Activated CD4-positive, alpha-beta memory T cell treated with anti-CD3 and anti-CD28 coated beads, Interleukin-2, amount 10 ng/mL, durations not matched to agents 7 days and 5 days (primary cell): ENCODE results near the gene PRIM2. TPM values are rescaled to one million over a fixed set of nuclear protein-coding genes. Genes with fewer than 3 reads are reported as not detected.
"Not testable (repeated sequence)": the region's sequence is repeated elsewhere in the genome, so short reads cannot be mapped to it uniquely, and the experiment has no call there.

Source experiments
- CTCF ChIA-PET: fragments of 350-600 bp; sonication (Branson Sonifier 250); formaldehyde crosslinking; loops from one replicate; lab custom pipeline; 2021; ENCODE audit warnings: antibody characterized with exemption, inconsistent platforms; lab: Charles Lee
- POLR2A ChIA-PET: fragments of 350-600 bp; sonication (Branson Sonifier 250); formaldehyde crosslinking; loops from one replicate; lab custom pipeline; 2021; ENCODE audit warnings: antibody characterized with exemption; lab: Charles Lee
- DNase-seq: peaks from one replicate; pipeline ENCODE4 v3.0.0-alpha.2; 2020
- H3K27ac Mint-ChIP-seq: one replicate; pipeline ENCODE4 v1.8.0; 2021; ENCODE audit warnings: mild to moderate bottlenecking, mixed read lengths
- H3K27me3 Mint-ChIP-seq: one replicate; pipeline ENCODE4 v1.8.0; 2021; ENCODE audit warnings: mixed read lengths
- H3K36me3 Mint-ChIP-seq: one replicate; pipeline ENCODE4 v1.8.0; 2021; ENCODE audit warnings: low read depth, mixed read lengths
- H3K4me1 Mint-ChIP-seq: one replicate; pipeline ENCODE4 v1.8.0; 2021; ENCODE audit warnings: mixed read lengths
- H3K4me3 Mint-ChIP-seq: one replicate; pipeline ENCODE4 v1.8.0; 2021; ENCODE audit warnings: mild to moderate bottlenecking, mixed read lengths
- H3K9me3 Mint-ChIP-seq: one replicate; pipeline ENCODE4 v1.8.0; 2021; ENCODE audit warnings: mixed read lengths
- total RNA-seq, 2 experiments: library from RNA; stranded (reverse); gene quantifications; one replicate each; pipeline ENCODE4 v1.2.3, GENCODE V29; 2021

Gene PRIM2
- total RNA-seq, 2 experiments from 2014 or later = 32.3 to 34.0 TPM

DNA sequence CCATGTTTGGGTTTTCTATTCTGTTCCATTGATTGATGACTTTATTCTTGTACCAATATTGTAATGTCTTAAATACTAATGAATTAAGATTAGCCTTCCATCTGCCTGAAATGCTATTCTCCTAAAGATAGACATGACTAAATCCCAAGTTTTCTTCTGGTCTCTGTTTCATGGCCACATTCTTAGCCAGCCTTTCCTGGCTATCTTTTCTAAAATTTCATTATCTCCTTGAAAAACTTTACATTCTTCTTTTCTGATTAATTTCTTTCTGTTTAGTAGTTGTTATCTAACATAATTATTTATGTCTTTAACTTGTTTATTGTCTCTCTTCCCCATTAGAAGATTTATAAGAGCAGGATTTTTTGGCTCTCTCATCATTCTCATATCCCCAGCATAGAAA, 4.4 kb upstream of the PRIM2 start:
- H3K27ac Mint-ChIP-seq = no peak overlapping the region
- POLR2A ChIA-PET = no interaction called here
- no peak for DNase-seq
- H3K9me3 Mint-ChIP-seq = no peaks in the 10 kb centered on the region
- H3K4me3 Mint-ChIP-seq = no peak overlapping the region
- peaks cover 7% of the 10 kb centered on the region for H3K4me1 Mint-ChIP-seq
- CTCF ChIA-PET = interaction anchor here (0.7 to 4.7 kb wide), 3 partner anchors 9 to 409 kb away, joined by 3 to 134 read pairs (median 4); no protein-coding TSS in a partner anchor
- peaks cover 3% of the 10 kb centered on the region for H3K36me3 Mint-ChIP-seq
- peaks cover 3% of the 10 kb centered on the region for H3K27me3 Mint-ChIP-seq

DNA sequence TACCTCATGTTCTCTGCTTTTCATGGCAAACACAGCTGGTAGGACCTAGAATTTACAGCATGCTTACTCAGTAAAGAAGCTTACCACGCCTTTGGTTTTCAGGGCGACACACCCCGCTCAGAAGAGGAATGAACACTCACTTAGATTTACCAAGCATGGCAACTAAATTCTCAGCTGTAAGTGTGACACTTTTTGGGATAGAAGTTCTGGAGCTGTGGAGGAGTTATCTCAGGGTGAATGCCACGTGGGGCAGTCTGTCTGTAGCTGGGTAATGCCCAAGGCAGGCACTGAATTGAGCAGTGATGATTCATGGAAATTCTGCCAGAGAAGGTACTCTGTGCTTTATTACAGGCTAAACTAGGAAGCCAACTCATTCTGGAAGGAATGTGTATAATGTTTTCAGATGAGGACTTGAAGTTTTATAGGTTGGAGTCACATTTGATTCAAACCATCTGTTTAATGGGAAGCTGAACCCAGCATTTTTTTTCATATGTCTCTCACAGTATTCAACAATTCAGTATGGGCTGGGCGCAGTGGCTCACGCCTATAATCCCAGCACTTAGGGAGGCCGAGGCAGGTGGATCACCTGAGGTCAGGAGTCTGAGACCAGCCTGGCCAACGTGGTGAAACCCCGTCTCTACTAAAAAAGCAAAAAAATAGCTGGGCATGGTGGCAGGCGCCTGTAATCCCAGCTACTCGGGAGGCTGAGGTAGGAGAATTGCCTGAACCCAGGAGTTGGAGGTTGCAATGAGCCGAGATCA, 3.5 kb upstream of the PRIM2 start:
- no peak overlapping the region for H3K4me3 Mint-ChIP-seq
- peaks cover 15% of the 10 kb centered on the region for H3K4me1 Mint-ChIP-seq
- no peaks in the 10 kb centered on the region for H3K9me3 Mint-ChIP-seq
- H3K27ac Mint-ChIP-seq = no peak overlapping the region
- POLR2A ChIA-PET = interaction anchor here (0.8 kb wide), 1 partner anchor 268 kb away, joined by 3 read pairs; no protein-coding TSS in a partner anchor
- CTCF ChIA-PET = interaction anchor here (0.7 to 4.7 kb wide), 8 partner anchors 8 to 410 kb away, joined by 3 to 134 read pairs (median 3); partner anchors contain the start of gene BEND6
- DNase-seq = no peak
- H3K36me3 Mint-ChIP-seq = peaks cover 7% of the 10 kb centered on the region
- H3K27me3 Mint-ChIP-seq = peaks cover 3% of the 10 kb centered on the region

DNA sequence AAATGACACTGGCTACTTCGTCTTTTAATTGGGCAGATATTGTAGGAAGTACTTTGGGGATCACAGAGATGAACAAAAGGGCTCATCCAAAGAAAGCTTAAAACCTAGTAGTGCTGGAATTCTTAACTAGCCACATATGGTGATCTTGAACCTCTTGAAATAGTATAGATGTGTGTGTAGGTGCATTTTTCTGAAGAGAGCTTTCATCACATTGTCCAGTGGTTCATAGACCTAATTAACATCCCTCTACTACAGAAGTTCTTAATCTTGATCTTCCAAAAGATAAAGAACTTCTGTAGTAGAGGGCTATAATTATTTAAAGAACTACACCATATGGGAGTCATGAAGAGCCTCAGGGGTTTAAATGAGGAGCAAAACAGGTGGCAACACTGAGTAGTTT, 2.3 kb upstream of the PRIM2 start:
- H3K4me1 Mint-ChIP-seq = peaks cover 27% of the 10 kb centered on the region
- peaks cover 3% of the 10 kb centered on the region for H3K27me3 Mint-ChIP-seq
- CTCF ChIA-PET = interaction anchor here (0.7 to 4.7 kb wide), 3 partner anchors 10 to 411 kb away, joined by 3 to 134 read pairs (median 4); no protein-coding TSS in a partner anchor
- H3K36me3 Mint-ChIP-seq = peaks cover 19% of the 10 kb centered on the region
- H3K4me3 Mint-ChIP-seq = no peak overlapping the region
- H3K9me3 Mint-ChIP-seq = no peaks in the 10 kb centered on the region
- POLR2A ChIA-PET = no interaction called here
- no peak for DNase-seq
- H3K27ac Mint-ChIP-seq = no peak overlapping the region

DNA sequence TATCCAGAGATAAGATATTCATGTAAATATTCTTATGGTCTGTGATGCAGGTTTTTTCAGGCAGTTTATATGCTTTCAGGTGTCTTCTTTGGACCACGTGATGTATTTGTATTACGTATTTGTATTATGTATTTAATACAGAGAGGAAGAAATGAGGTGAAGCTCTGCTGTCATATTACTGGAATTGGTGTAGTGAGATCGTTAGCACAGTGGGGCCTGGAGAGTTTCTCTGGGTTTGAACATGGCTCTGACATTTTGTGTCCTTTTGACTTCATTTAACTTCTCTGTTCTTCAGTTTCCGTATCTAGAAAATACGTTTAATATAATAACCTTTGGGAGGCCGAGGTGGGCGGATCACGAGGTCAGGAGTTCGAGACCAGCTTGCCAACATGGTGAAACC, 1.6 kb upstream of the PRIM2 start:
- H3K27me3 Mint-ChIP-seq = peaks cover 3% of the 10 kb centered on the region
- H3K27ac Mint-ChIP-seq = no peak overlapping the region
- H3K9me3 Mint-ChIP-seq = no peaks in the 10 kb centered on the region
- H3K36me3 Mint-ChIP-seq = peaks cover 26% of the 10 kb centered on the region
- DNase-seq = no peak
- ChIA-PET CTCF (interaction anchor here (0.6 to 4.7 kb wide), 14 partner anchors 10 to 606 kb away, joined by 3 to 134 read pairs (median 4); partner anchors contain the start of genes BAG2 and RAB23), POLR2A (interaction anchor here (1.0 to 2.1 kb wide), 4 partner anchors 94 to 423 kb away, joined by 3 to 12 read pairs (median 7); partner anchors contain the start of gene RAB23)
- peaks cover 34% of the 10 kb centered on the region for H3K4me1 Mint-ChIP-seq
- no peak overlapping the region for H3K4me3 Mint-ChIP-seq

DNA sequence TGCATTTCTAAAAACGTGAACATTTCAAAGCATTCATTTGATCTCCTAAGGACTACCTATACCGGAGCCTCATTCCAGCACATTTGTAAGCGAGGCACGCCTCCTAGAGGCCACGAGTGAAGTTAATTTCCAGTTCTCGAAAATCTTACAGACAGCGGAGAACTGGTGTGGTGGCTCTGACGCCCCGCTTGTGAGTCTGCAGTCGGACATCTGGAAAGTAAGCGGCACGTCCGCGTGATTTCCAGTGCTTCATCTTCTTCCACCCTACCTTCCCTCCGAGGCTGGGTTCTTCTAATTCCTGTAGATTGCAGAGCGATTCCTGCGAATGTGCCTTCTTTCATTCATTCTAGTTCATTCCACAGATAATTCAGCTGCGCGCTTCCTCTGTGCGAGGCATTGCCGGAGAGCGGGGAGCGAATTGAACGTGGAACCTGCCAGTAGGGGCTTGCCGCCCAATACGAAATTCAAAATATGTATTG, 810 bp upstream of the PRIM2 start:
- peak; percentile 86 for DNase-seq
- Mint-ChIP-seq H3K4me1 (peaks cover 40% of the 10 kb centered on the region), H3K4me3 (peak overlapping the region; percentile 97), H3K27ac (peak overlapping the region; percentile 91), H3K36me3 (peaks cover 33% of the 10 kb centered on the region), H3K9me3 (no peaks in the 10 kb centered on the region), H3K27me3 (peaks cover 3% of the 10 kb centered on the region)
- POLR2A ChIA-PET = interaction anchor here (1.0 to 2.1 kb wide), 8 partner anchors 95 to 424 kb away, joined by 3 to 12 read pairs (median 5); partner anchors contain the start of genes BAG2 and RAB23
- CTCF ChIA-PET = interaction anchor here (0.6 to 4.7 kb wide), 24 partner anchors 9 to 607 kb away, joined by 3 to 134 read pairs (median 4); partner anchors contain the start of genes BAG2, BEND6, KIAA1586 and RAB23

DNA sequence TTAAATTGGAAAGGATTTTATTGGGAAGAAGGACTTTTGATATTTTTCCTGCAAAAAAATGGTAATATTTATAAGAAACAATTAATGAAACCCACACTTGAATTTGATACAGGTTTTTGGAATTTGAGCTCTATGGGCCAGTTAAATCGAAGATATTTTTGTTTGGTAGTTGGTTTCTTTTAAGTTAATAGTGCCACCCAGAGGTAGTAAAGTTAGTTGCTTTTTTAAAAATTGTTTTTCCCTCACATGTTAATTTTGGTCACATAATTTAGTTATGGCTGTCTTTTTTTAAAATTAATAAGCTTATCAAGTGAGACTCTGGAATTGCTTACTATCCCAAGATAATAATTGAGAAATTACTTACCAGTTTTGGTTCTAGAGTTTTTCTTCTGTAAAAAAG, 7.1 kb downstream of the PRIM2 start:
- Mint-ChIP-seq H3K36me3 (peaks cover 86% of the 10 kb centered on the region), H3K27ac (no peak overlapping the region), H3K9me3 (peaks cover 13% of the 10 kb centered on the region), H3K27me3 (no peaks in the 10 kb centered on the region), H3K4me3 (no peak overlapping the region), H3K4me1 (peaks cover 27% of the 10 kb centered on the region)
- ChIA-PET POLR2A (no interaction called here), CTCF (interaction anchor here (0.8 to 1.7 kb wide), 2 partner anchors 420 to 434 kb away, joined by 4 to 6 read pairs; no protein-coding TSS in a partner anchor)
- no peak for DNase-seq

DNA sequence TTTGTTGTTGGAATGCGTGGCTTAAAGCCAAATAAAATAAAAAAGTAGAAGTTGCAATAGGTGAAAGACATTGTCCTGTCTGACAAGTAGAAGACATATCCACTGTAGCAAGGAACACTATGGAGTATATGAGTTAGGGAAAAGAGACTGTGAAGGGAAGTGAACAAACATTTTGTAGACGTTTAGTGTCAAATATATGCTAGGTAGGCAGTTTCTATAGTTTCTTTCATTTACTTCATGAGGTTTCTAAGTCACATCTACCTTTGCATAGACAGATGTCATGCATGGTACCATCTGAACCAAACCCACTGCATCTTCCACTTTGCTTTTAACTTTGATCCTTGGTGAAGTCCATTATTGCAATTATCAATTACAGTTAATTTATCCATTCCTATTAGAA, 9.9 kb downstream of the PRIM2 start:
- CTCF ChIA-PET = no interaction called here
- Mint-ChIP-seq H3K27me3 (no peaks in the 10 kb centered on the region), H3K27ac (no peak overlapping the region), H3K36me3 (peaks cover 86% of the 10 kb centered on the region), H3K4me3 (no peak overlapping the region), H3K4me1 (peaks cover 5% of the 10 kb centered on the region), H3K9me3 (peaks cover 21% of the 10 kb centered on the region)
- POLR2A ChIA-PET = no interaction called here
- DNase-seq = no peak

DNA sequence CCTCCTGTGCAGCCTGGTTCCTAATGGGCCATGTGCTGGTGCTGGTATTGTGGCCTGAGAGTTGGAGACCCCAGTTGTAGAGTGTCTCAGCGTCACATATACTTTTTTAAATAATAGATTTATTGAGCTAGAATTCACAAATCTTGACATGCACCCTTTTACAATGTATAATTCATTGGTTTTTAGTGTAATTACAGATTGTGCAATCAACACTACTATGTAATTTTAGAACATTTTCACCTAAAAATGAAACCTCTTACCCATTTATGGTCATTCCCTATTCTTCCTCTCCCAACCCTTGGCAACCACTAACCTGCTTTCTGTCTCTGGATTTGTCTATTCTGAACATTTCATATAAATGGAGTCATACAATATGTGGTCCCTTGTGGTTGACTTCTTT, 10.6 kb downstream of the PRIM2 start:
- Mint-ChIP-seq H3K27me3 (no peaks in the 10 kb centered on the region), H3K4me1 (no peaks in the 10 kb centered on the region), H3K4me3 (no peak overlapping the region), H3K27ac (no peak overlapping the region), H3K36me3 (peaks cover 86% of the 10 kb centered on the region), H3K9me3 (peaks cover 26% of the 10 kb centered on the region)
- no peak for DNase-seq
- ChIA-PET CTCF (no interaction called here), POLR2A (no interaction called here)

DNA sequence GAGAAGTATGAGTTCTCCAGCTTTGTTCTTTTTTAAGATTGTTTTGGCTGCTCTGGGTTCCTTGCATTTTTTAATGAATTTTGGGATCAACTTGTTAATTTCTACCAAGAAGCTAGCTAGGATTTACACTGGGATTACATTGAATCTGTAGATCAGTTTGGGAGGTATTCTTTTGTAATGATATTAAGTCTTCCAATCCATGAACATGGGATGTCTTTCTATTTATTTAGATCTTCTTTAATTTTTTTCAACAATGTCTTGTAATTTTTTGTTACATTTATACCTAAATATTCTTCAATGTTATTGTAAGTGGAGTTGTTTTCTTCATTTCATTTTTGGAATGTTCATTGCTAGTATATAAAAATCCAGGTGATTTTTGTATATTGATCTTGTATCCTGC, 12.5 kb downstream of the PRIM2 start:
- POLR2A ChIA-PET = no interaction called here
- Mint-ChIP-seq H3K27ac (no peak overlapping the region), H3K9me3 (peaks cover 37% of the 10 kb centered on the region), H3K36me3 (peaks cover 90% of the 10 kb centered on the region), H3K4me3 (no peak overlapping the region), H3K27me3 (no peaks in the 10 kb centered on the region), H3K4me1 (peaks cover 4% of the 10 kb centered on the region)
- no peak for DNase-seq
- CTCF ChIA-PET = no interaction called here

DNA sequence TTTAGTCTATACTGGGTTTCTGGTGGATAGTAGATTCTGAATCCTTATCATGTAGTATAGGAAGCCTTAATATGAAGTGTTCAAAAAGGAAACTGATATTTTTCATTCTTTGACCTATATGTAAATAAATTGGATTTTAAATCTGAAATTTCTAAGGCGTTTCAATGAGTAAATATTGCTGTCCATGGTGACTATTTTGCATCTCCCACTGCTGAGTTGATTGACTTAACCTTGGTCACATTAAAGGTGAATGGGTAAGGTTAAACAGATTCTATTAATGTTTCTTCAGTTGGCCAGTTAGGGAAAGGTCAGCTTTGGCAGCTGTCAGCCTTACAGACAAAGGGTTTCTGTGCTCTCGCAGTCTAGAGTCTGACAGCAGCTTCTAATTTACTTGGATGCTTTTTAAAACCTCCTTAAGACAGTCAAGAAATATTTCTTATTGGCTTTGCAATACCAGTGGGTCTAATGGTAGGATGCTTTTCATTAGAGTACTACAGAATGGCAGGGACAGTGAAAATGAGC, 24.8 kb downstream of the PRIM2 start:
- Mint-ChIP-seq H3K4me1 (no peaks in the 10 kb centered on the region), H3K4me3 (no peak overlapping the region), H3K9me3 (peaks cover 4% of the 10 kb centered on the region), H3K27ac (no peak overlapping the region), H3K27me3 (no peaks in the 10 kb centered on the region), H3K36me3 (peaks cover 30% of the 10 kb centered on the region)
- DNase-seq = no peak
- POLR2A ChIA-PET = no interaction called here
- CTCF ChIA-PET = no interaction called here

DNA sequence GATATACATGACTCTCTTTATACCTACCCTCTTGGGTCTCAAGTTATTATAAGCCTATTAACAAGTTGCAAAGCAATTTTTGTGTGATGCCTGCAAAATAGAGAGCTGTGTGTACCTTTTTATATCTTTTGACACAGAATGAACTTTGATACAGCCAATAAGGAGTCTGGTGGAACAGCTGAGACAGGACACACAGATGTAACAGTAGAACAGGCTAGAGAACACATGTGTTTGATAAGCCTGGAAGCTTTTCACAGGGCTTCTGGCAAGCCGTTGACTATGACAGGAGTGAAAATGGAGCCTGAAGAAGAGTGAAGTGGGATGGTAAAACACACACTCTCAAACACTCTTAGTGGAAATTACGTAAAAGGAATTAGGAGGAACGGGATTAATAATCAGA, 25.9 kb downstream of the PRIM2 start:
- H3K4me3 Mint-ChIP-seq, H3K27ac Mint-ChIP-seq, POLR2A ChIA-PET, CTCF ChIA-PET, H3K27me3 Mint-ChIP-seq, H3K9me3 Mint-ChIP-seq, DNase-seq, H3K4me1 Mint-ChIP-seq: not testable (repeated sequence)
- peaks cover 30% of the 10 kb centered on the region for H3K36me3 Mint-ChIP-seq

DNA sequence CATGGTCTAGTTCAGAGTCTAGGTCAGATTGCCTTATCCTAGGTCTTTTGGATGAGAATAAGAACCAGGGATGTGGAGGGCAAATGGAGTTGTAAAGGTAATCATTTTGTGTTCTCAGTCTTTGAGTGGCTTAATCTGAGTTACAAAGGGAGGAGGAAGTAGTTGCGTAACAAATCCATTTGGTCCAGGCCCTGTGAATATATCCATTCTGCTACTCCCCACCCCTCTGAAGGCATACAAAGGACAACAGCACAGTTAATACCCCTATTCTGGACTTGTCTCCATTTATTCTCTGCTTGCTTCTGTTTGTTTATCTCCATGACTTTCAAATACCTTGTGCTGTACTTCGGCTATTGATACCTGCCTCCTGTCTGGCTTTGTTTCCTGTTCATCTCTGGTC, 29.3 kb downstream of the PRIM2 start:
- H3K27me3 Mint-ChIP-seq, H3K27ac Mint-ChIP-seq, DNase-seq, H3K4me3 Mint-ChIP-seq, CTCF ChIA-PET, POLR2A ChIA-PET, H3K9me3 Mint-ChIP-seq: not testable (repeated sequence)
- H3K4me1 Mint-ChIP-seq = peaks cover 14% of the 10 kb centered on the region
- H3K36me3 Mint-ChIP-seq = peaks cover 36% of the 10 kb centered on the region

DNA sequence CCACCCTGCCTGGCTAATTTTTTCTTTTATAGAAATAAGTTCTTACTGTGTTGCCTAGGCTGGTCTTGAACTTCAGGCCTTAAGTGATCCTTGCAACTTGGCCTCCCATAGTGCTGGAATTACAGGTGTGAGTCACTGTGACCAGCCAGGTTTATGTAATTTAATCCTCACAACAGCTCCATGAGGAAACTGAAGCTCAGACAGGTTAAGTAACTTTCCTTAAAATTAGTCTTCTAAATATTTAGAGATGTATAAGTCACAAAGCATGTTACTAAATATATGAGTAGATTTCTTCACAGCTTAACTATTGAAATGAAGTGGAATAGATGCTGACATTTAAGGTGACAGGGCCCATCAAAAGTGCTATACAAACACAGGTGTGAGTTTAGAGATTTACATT, 30.2 kb downstream of the PRIM2 start:
- not testable (repeated sequence) for H3K27me3 Mint-ChIP-seq, H3K4me3 Mint-ChIP-seq

More for the DNA sequence above, 30.2 kb downstream of the PRIM2 start:
- H3K9me3 Mint-ChIP-seq, CTCF ChIA-PET, DNase-seq, H3K27ac Mint-ChIP-seq, POLR2A ChIA-PET: not testable (repeated sequence)
- peaks cover 32% of the 10 kb centered on the region for H3K36me3 Mint-ChIP-seq
- H3K4me1 Mint-ChIP-seq = peaks cover 14% of the 10 kb centered on the region
